Fibroblast of the aortic adventitia (primary cell): ENCODE measurements around the gene NTRK3. TPM values are rescaled to one million over a fixed set of nuclear protein-coding genes. Genes with fewer than 3 reads are reported as not detected.

Source experiments
- DNase-seq: peaks from one replicate; pipeline ENCODE4 v3.0.0-alpha.2; 2010; ENCODE audit warnings: low read depth
- H3K4me3 ChIP-seq: 2 replicates; pipeline ENCODE4 v1.5.1; 2011; ENCODE audit warnings: low read depth, mild to moderate bottlenecking, control low read depth, low read length, moderate library complexity
- CTCF ChIP-seq: IDR thresholded peaks from 2 replicates; pipeline ENCODE4 v1.5.1; 2011; ENCODE audit warnings: mild to moderate bottlenecking, low read length, control low read depth, inconsistent platforms; ENCODE audit not compliant: insufficient read depth
- total RNA-seq: library from RNA; depleted of rRNA; stranded (reverse); fragments of >200 nt; gene quantifications from 2 replicates; pipeline ENCODE4 v1.2.3, GENCODE V29; 2012; ENCODE audit warnings: low replicate concordance

The NTRK3 gene
- total RNA-seq, 1 donor, result 19.6 TPM

GRCh38 chr15:88274553-88275460 is 18.3 kb upstream of the NTRK3 start:
- peak; percentile 75 for DNase-seq
- peak; percentile 95 for TF ChIP-seq CTCF

GRCh38 chr15:88272421-88272820 is 15.9 kb upstream of the NTRK3 start:
- no peak for TF ChIP-seq CTCF
- DNase-seq, result no peak

More at GRCh38 chr15:88274553-88275460, 18.3 kb upstream of the NTRK3 start:
- H3K4me3 ChIP-seq, result no peak overlapping the region

DNA sequence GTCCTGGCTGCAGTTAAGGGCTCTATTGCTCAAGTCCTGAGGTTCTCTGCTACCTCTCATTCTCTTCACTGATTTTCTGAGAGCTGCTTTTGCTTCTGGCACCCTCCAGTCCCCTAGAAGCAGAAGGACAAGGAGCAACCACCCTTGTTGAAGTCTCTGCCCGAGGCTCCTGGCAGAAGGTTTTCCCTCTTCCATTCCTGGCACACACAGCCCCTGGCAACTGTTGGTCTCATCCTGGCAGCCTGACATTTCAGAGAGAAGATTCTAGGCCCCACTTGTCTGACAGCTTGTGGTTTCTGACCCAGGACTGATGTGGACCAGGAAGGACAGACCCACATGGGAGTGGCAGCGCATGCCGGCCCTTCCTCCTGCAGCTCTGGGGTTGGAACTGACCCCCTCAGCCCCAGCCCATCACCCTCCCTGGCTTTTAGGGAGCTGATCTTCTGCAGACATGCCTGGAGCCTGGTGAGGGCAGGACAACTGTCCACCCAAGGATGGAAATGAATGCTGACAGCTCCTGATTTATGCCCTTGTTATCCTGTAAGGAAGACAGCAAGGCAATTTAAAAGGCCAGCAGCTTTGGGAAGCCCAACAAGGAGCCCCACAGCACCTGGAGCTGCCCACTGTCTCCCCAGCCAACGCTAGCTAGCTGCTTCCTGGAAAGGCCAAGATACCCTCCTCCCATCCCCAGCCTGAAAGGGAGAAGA is 13.0 kb upstream of the NTRK3 start:
- TF ChIP-seq CTCF, result no peak
- DNase-seq, result no peak
- no peak overlapping the region for H3K4me3 ChIP-seq

More at GRCh38 chr15:88272421-88272820, 15.9 kb upstream of the NTRK3 start:
- H3K4me3 ChIP-seq, result no peak overlapping the region

DNA sequence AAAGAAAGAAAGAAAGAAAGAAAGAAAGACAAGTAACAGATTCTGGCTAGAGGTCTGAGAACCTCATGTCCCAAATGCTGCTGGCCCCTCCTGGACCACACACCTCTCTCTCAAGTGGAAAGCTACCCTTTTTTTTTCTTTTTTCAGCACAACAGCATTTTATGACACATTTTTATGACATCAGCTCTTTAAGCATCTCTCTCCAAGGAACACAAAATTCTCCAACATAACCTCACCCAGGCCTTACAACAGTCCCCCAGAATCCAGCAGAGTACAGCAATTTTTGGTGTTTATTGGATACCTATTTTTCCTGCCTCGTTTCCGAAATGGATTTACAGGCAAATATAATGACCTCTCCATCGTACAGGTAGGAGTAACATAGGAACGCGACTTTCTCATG is 11.2 kb upstream of the NTRK3 start:
- TF ChIP-seq CTCF, result no peak
- DNase-seq, result peak; percentile 16
- H3K4me3 ChIP-seq, result no peak overlapping the region

GRCh38 chr15:88266170-88266569 is 9.6 kb upstream of the NTRK3 start:
- H3K4me3 ChIP-seq, result no peak overlapping the region
- DNase-seq, result no peak
- no peak for TF ChIP-seq CTCF

GRCh38 chr15:88264622-88265021 is 8.1 kb upstream of the NTRK3 start:
- TF ChIP-seq CTCF, result no peak
- DNase-seq, result no peak
- H3K4me3 ChIP-seq, result no peak overlapping the region
